IMR-90 (cell line): ENCODE data around the gene CCDC107. TPM values are rescaled to one million over a fixed set of nuclear protein-coding genes. Genes with fewer than 3 reads are reported as not detected.

ENCODE experiments used
- microRNA-seq, 2 experiments: library from miRNA; stranded (forward) in 1 of 2; unstranded in 1 of 2; fragments of 10-50 nt in 1 of 2; fragments of <30 nt in 1 of 2; gene quantifications in 1 of 2; microRNA quantifications in 1 of 2; one replicate each; pipeline versions ENCODE3 to v1.1.0; 2013 to 2020; ENCODE audit not compliant: insufficient read depth in 1 of 2, insufficient read length in 1 of 2, unreplicated experiment in 1 of 2
- polyA plus RNA-seq, 3 experiments: library from polyadenylated mRNA; depleted of rRNA; stranded (reverse); fragments of >200 nt; gene quantifications; 2 replicates each; pipeline ENCODE4 v1.2.3, GENCODE V29; 2012; ENCODE audit warnings: low replicate concordance in 1 of 3
- small RNA-seq, 5 experiments: library from RNA; depleted of rRNA; stranded (forward); fragments of <200 nt; gene quantifications; one replicate each; pipeline ENCODE3, GENCODE V24; 2012
- total RNA-seq: library from RNA; depleted of rRNA; stranded (reverse); fragments of >200 nt; gene quantifications from 2 replicates; pipeline ENCODE4 v1.2.3, GENCODE V29; 2012; rRNA removed

The CCDC107 gene
- total and polyA plus RNA-seq, 2 of the 4 experiments (the other 2 are of a cell fraction): 6.8 to 21.1 TPM

Small RNAs within 50 kb of the gene (microRNA-seq; reads per million reads assigned to microRNA genes)
- gene MIR6852 (ENCODE audit: unreplicated experiment) (1.5 reads per million), gene RMRP (ENCODE audit: insufficient read depth, insufficient read length) (not detected), gene RN7SL22P (ENCODE audit: insufficient read depth, insufficient read length) (not detected)

Small RNAs within 50 kb of the gene (small RNA-seq; reads per million reads assigned to genes)
- gene RMRP (0 reads per million in 5 experiments), gene RN7SL22P (0 reads per million in 5 experiments)

Other genes with a start within 250 kb of the CCDC107 start
- gene RUSC2, start 168.2 kb upstream of the CCDC107 start, total RNA-seq: 17.4 and 18.3 TPM in 2 replicates
- 35.4 and 42.8 TPM in 2 replicates for gene RUSC2, start 168.2 kb upstream of the CCDC107 start, polyA plus RNA-seq (2012; rRNA removed)
- 3.1 and 3.4 TPM in 2 replicates for gene TESK1, start 53.0 kb upstream of the CCDC107 start, total RNA-seq
- gene TESK1, start 53.0 kb upstream of the CCDC107 start, polyA plus RNA-seq (2012; rRNA removed): 21.0 and 22.9 TPM in 2 replicates
- 0.36 TPM in 1 of 2 replicates, not detected in the other for gene CD72, start 39.9 kb upstream of the CCDC107 start, total RNA-seq
- gene CD72, start 39.9 kb upstream of the CCDC107 start, polyA plus RNA-seq (2012; rRNA removed): 0.09 and 0.58 TPM in 2 replicates
- gene SIT1, start 7.4 kb upstream of the CCDC107 start, total RNA-seq: not detected in 2 replicates
- not detected in 2 replicates for gene SIT1, start 7.4 kb upstream of the CCDC107 start, polyA plus RNA-seq (2012; rRNA removed)
- 13,690 and 21,707 TPM in 2 replicates for gene RMRP, start 273 bp upstream of the CCDC107 start, total RNA-seq
- 39.7 and 88.0 TPM in 2 replicates for gene RMRP, start 273 bp upstream of the CCDC107 start, polyA plus RNA-seq (2012; rRNA removed)
- 0.56 and 2.5 TPM in 2 replicates for gene ARHGEF39, start 6.9 kb downstream of the CCDC107 start, total RNA-seq
- 2.1 and 2.8 TPM in 2 replicates for gene ARHGEF39, start 6.9 kb downstream of the CCDC107 start, polyA plus RNA-seq (2012; rRNA removed)
- 0.54 and 0.56 TPM in 2 replicates for gene CA9, start 15.6 kb downstream of the CCDC107 start, total RNA-seq
- gene CA9, start 15.6 kb downstream of the CCDC107 start, polyA plus RNA-seq (2012; rRNA removed): 3.7 and 3.9 TPM in 2 replicates
- 960 and 1,994 TPM in 2 replicates for gene TPM2, start 31.6 kb downstream of the CCDC107 start, total RNA-seq
- 2,500 and 2,548 TPM in 2 replicates for gene TPM2, start 31.6 kb downstream of the CCDC107 start, polyA plus RNA-seq (2012; rRNA removed)
- gene TLN1, start 73.9 kb downstream of the CCDC107 start, total RNA-seq: 337 and 346 TPM in 2 replicates
- gene TLN1, start 73.9 kb downstream of the CCDC107 start, polyA plus RNA-seq (2012; rRNA removed): 224 and 228 TPM in 2 replicates
- 105 and 106 TPM in 2 replicates for gene CREB3, start 74.4 kb downstream of the CCDC107 start, total RNA-seq
- 54.9 and 60.7 TPM in 2 replicates for gene CREB3, start 74.4 kb downstream of the CCDC107 start, polyA plus RNA-seq (2012; rRNA removed)
- 14.2 and 18.1 TPM in 2 replicates for gene GBA2, start 90.9 kb downstream of the CCDC107 start, total RNA-seq
- 37.0 and 38.2 TPM in 2 replicates for gene GBA2, start 90.9 kb downstream of the CCDC107 start, polyA plus RNA-seq (2012; rRNA removed)
- 10.2 and 10.8 TPM in 2 replicates for gene RGP1, start 91.0 kb downstream of the CCDC107 start, total RNA-seq
- 13.5 and 14.3 TPM in 2 replicates for gene RGP1, start 91.0 kb downstream of the CCDC107 start, polyA plus RNA-seq (2012; rRNA removed)
- gene MSMP, start 96.0 kb downstream of the CCDC107 start, total RNA-seq: not detected in 2 replicates
- not detected in 2 replicates for gene MSMP, start 96.0 kb downstream of the CCDC107 start, polyA plus RNA-seq (2012; rRNA removed)
- gene NPR2, start 133.3 kb downstream of the CCDC107 start, total RNA-seq: 5.2 and 6.4 TPM in 2 replicates
- 29.9 and 35.7 TPM in 2 replicates for gene NPR2, start 133.3 kb downstream of the CCDC107 start, polyA plus RNA-seq (2012; rRNA removed)
- gene SPAG8, start 154.0 kb downstream of the CCDC107 start, total RNA-seq: 0.28 and 0.72 TPM in 2 replicates
- 0.62 and 0.84 TPM in 2 replicates for gene SPAG8, start 154.0 kb downstream of the CCDC107 start, polyA plus RNA-seq (2012; rRNA removed)
- 6.7 and 7.5 TPM in 2 replicates for gene HINT2, start 156.8 kb downstream of the CCDC107 start, total RNA-seq
- 17.4 and 20.6 TPM in 2 replicates for gene HINT2, start 156.8 kb downstream of the CCDC107 start, polyA plus RNA-seq (2012; rRNA removed)
- gene FAM221B, start 170.4 kb downstream of the CCDC107 start, total RNA-seq: not detected in 2 replicates
- not detected in 2 replicates for gene FAM221B, start 170.4 kb downstream of the CCDC107 start, polyA plus RNA-seq (2012; rRNA removed)
- gene TMEM8B, start 170.9 kb downstream of the CCDC107 start, total RNA-seq: 0.56 and 0.72 TPM in 2 replicates
- 8.2 and 8.3 TPM in 2 replicates for gene TMEM8B, start 170.9 kb downstream of the CCDC107 start, polyA plus RNA-seq (2012; rRNA removed)
- gene OR13J1, start 212.1 kb downstream of the CCDC107 start, total RNA-seq: not detected in 2 replicates
- gene OR13J1, start 212.1 kb downstream of the CCDC107 start, polyA plus RNA-seq (2012; rRNA removed): not detected in 2 replicates
- gene HRCT1, start 247.9 kb downstream of the CCDC107 start, total RNA-seq: 1.1 and 1.7 TPM in 2 replicates
- gene HRCT1, start 247.9 kb downstream of the CCDC107 start, polyA plus RNA-seq (2012; rRNA removed): 3.9 and 4.4 TPM in 2 replicates